Mesenchymal stem cell (in vitro differentiated cells and primary cell): ENCODE results near the gene SLC26A4.

Source experiments
- DNase-seq: peaks from one replicate; pipeline ENCODE4 v3.0.0-alpha.2; 2013
- H2AFZ ChIP-seq: one replicate; pipeline ENCODE4 v1.6.1; 2013; ENCODE audit warnings: low read depth, mild to moderate bottlenecking, control low read depth, inconsistent platforms, low read length, moderate library complexity
- H2AK5ac ChIP-seq: 2 replicates; pipeline ENCODE4 v1.6.1; 2013; ENCODE audit warnings: low read length, moderate library complexity, mild to moderate bottlenecking, inconsistent platforms; ENCODE audit not compliant: severe bottlenecking
- H2BK120ac ChIP-seq: one replicate; pipeline ENCODE4 v1.6.1; 2013; ENCODE audit warnings: low read depth, mild to moderate bottlenecking, inconsistent platforms, low read length, moderate library complexity
- H2BK12ac ChIP-seq, 2 experiments: one replicate each; pipeline ENCODE4 v1.6.1; 2013; ENCODE audit warnings: inconsistent platforms in 2 of 2, low read length in 2 of 2, mild to moderate bottlenecking in 2 of 2, moderate library complexity in 2 of 2, control low read depth in 1 of 2
- H2BK15ac ChIP-seq: one replicate; pipeline ENCODE4 v1.6.1; 2013; ENCODE audit warnings: mild to moderate bottlenecking, low read depth, inconsistent platforms; ENCODE audit not compliant: poor library complexity, severe bottlenecking
- H2BK5ac ChIP-seq: 2 replicates; pipeline ENCODE4 v1.6.1; 2013; ENCODE audit warnings: low read depth, mild to moderate bottlenecking, low read length, control low read depth, inconsistent platforms; ENCODE audit not compliant: poor library complexity, severe bottlenecking
- H3K14ac ChIP-seq, 2 experiments: one replicate each; pipeline ENCODE4 v1.6.1; 2013; ENCODE audit warnings: inconsistent platforms in 2 of 2, low read length in 2 of 2, control low read depth in 1 of 2, mild to moderate bottlenecking in 1 of 2, moderate library complexity in 1 of 2
- H3K18ac ChIP-seq, 2 experiments: one replicate each; pipeline ENCODE4 v1.6.1; 2013; ENCODE audit warnings: inconsistent platforms in 2 of 2, low read length in 2 of 2, control low read depth in 1 of 2, low read depth in 1 of 2, mild to moderate bottlenecking in 1 of 2
- H3K23ac ChIP-seq, 2 experiments: one replicate each; pipeline ENCODE4 v1.6.1; 2013; ENCODE audit warnings: inconsistent platforms in 2 of 2, low read length in 2 of 2, mild to moderate bottlenecking in 2 of 2, moderate library complexity in 2 of 2, control low read depth in 1 of 2
- H3K27ac ChIP-seq: 2 replicates; pipeline ENCODE4 v1.5.1; 2013; ENCODE audit warnings: mild to moderate bottlenecking, moderate library complexity, low read length, control low read depth, inconsistent platforms; ENCODE audit not compliant: poor library complexity, severe bottlenecking
- H3K27me3 ChIP-seq, 2 experiments: 2 replicates each; pipeline versions ENCODE4 v1.6.1 to v1.7.0; 2013; ENCODE audit warnings: low read length in 2 of 2, mild to moderate bottlenecking in 2 of 2, moderate library complexity in 2 of 2, control low read depth in 1 of 2, inconsistent platforms in 1 of 2; ENCODE audit not compliant: control insufficient read depth in 1 of 2, insufficient read depth in 1 of 2
- H3K36me3 ChIP-seq, 2 experiments: 2 replicates each; pipeline versions ENCODE4 v1.6.1 to v1.7.0; 2013; ENCODE audit warnings: low read length in 2 of 2, control low read depth in 1 of 2, inconsistent platforms in 1 of 2, low read depth in 1 of 2, mild to moderate bottlenecking in 1 of 2; ENCODE audit not compliant: insufficient read depth in 2 of 2, control insufficient read depth in 1 of 2
- H3K4ac ChIP-seq, 2 experiments: one replicate each; pipeline ENCODE4 v1.6.1; 2013; ENCODE audit warnings: inconsistent platforms in 2 of 2, low read length in 2 of 2, mild to moderate bottlenecking in 2 of 2, moderate library complexity in 2 of 2, control low read depth in 1 of 2, low read depth in 1 of 2
- H3K4me1 ChIP-seq: 2 replicates; pipeline ENCODE4 v1.6.1; 2013; ENCODE audit warnings: low read depth, low read length, control low read depth; ENCODE audit not compliant: control insufficient read depth, insufficient read depth
- H3K4me2 ChIP-seq: 2 replicates; pipeline ENCODE4 v1.6.1; 2013; ENCODE audit warnings: low read length, mild to moderate bottlenecking, inconsistent platforms; ENCODE audit not compliant: poor library complexity, severe bottlenecking
- H3K4me3 ChIP-seq, 2 experiments: 2 replicates each; pipeline versions ENCODE4 v1.5.1 to v1.7.0; 2013; ENCODE audit warnings: low read length in 2 of 2, mild to moderate bottlenecking in 2 of 2, control low read depth in 1 of 2, low read depth in 1 of 2; ENCODE audit not compliant: insufficient read depth in 1 of 2
- H3K79me1 ChIP-seq: replicated peaks from 2 replicates; pipeline ENCODE4 v1.6.1; 2013; ENCODE audit warnings: mild to moderate bottlenecking, control low read depth, low read length, inconsistent platforms; ENCODE audit not compliant: poor library complexity, severe bottlenecking
- H3K9ac ChIP-seq: 2 replicates; pipeline ENCODE4 v1.7.0; 2013; ENCODE audit warnings: mild to moderate bottlenecking, low read length, moderate library complexity
- H3K9me3 ChIP-seq: 2 replicates; pipeline ENCODE4 v1.7.0; 2013; ENCODE audit warnings: mild to moderate bottlenecking, low read length; ENCODE audit not compliant: control insufficient read depth
- H4K8ac ChIP-seq: one replicate; pipeline ENCODE4 v1.6.1; 2013; ENCODE audit warnings: inconsistent platforms, mild to moderate bottlenecking, low read length, moderate library complexity
- H4K91ac ChIP-seq: one replicate; pipeline ENCODE4 v1.6.1; 2013; ENCODE audit warnings: mild to moderate bottlenecking, low read length, inconsistent platforms
- WGBS: methylation state at CpG from one replicate; pipeline ENCODE4 v1.1.7; 2013; ENCODE audit warnings: mixed read lengths; 5-methylcytosine and 5-hydroxymethylcytosine counted together

The SLC26A4 gene

GRCh38 chr7:107682886-107683285 lies 22.3 kb downstream of the SLC26A4 start:
- Histone ChIP-seq H2BK5ac (no peak overlapping the region), H3K4me2 (no peak overlapping the region), H2AFZ (no peak overlapping the region), H2BK12ac (no peak overlapping the region), H3K18ac (no peak overlapping the region), H4K91ac (no peak overlapping the region), H3K14ac (no peak overlapping the region), H2AK5ac (no peak overlapping the region), H3K4me1 (no peaks in the 10 kb centered on the region), H3K4ac (no peak overlapping the region), H3K9ac (no peak overlapping the region), H3K23ac (no peak overlapping the region), H3K9me3 (no peaks in the 10 kb centered on the region), H2BK15ac (no peak overlapping the region), H4K8ac (no peak overlapping the region), H2BK120ac (no peak overlapping the region), H3K4me3 (no peak overlapping the region), H3K36me3 (no peaks in the 10 kb centered on the region), H3K79me1 (no peaks in the 10 kb centered on the region), H3K27me3 (peaks cover 0 to 5% of the 10 kb centered on the region in 2 experiments), H3K27ac (no peak overlapping the region)
- 92% methylated on average over 5 of the region's 5 CpGs for WGBS
- no peak for DNase-seq

GRCh38 chr7:107684287-107684686 lies 23.7 kb downstream of the SLC26A4 start:
- Histone ChIP-seq H3K27ac (no peak overlapping the region), H3K4me1 (no peaks in the 10 kb centered on the region), H2BK12ac (no peak overlapping the region), H2AFZ (no peak overlapping the region), H3K27me3 (peaks cover 0 to 5% of the 10 kb centered on the region in 2 experiments), H4K8ac (no peak overlapping the region), H3K9ac (no peak overlapping the region), H2BK5ac (no peak overlapping the region), H3K18ac (no peak overlapping the region), H3K79me1 (no peaks in the 10 kb centered on the region), H4K91ac (no peak overlapping the region), H2BK120ac (no peak overlapping the region), H2AK5ac (no peak overlapping the region), H2BK15ac (no peak overlapping the region), H3K36me3 (no peaks in the 10 kb centered on the region), H3K4ac (no peak overlapping the region), H3K14ac (no peak overlapping the region), H3K9me3 (no peaks in the 10 kb centered on the region), H3K4me3 (no peak overlapping the region), H3K4me2 (no peak overlapping the region), H3K23ac (no peak overlapping the region)
- no CpG with 5 or more reads among the region's 2 CpGs for WGBS
- no peak for DNase-seq

GRCh38 chr7:107684947-107685463 lies 24.4 kb downstream of the SLC26A4 start:
- Histone ChIP-seq H4K91ac (no peak overlapping the region), H3K9ac (no peak overlapping the region), H2BK15ac (no peak overlapping the region), H3K9me3 (no peaks in the 10 kb centered on the region), H3K4me2 (no peak overlapping the region), H2BK120ac (no peak overlapping the region), H3K4me1 (no peaks in the 10 kb centered on the region), H2BK12ac (no peak overlapping the region), H3K36me3 (no peaks in the 10 kb centered on the region), H2AFZ (no peak overlapping the region), H3K14ac (no peak overlapping the region), H3K27ac (no peak overlapping the region), H3K18ac (no peak overlapping the region), H3K27me3 (peaks cover 0 to 5% of the 10 kb centered on the region in 2 experiments), H3K23ac (no peak overlapping the region), H2AK5ac (no peak overlapping the region), H3K79me1 (no peaks in the 10 kb centered on the region), H4K8ac (no peak overlapping the region), H2BK5ac (no peak overlapping the region), H3K4ac (no peak overlapping the region), H3K4me3 (no peak overlapping the region)
- WGBS, result 90% methylated on average over 1 of the region's 1 CpG
- no peak for DNase-seq

GRCh38 chr7:107686816-107687387 lies 26.3 kb downstream of the SLC26A4 start:
- H2BK12ac ChIP-seq, result no peak overlapping the region
- no peak overlapping the region for H3K4ac ChIP-seq
- H2AFZ ChIP-seq, result no peak overlapping the region
- no peaks in the 10 kb centered on the region for H3K79me1 ChIP-seq
- no peak overlapping the region for H3K14ac ChIP-seq
- no peak overlapping the region for H3K4me3 ChIP-seq
- no peak overlapping the region for H4K8ac ChIP-seq
- no peaks in the 10 kb centered on the region for H3K4me1 ChIP-seq
- H3K9ac ChIP-seq, result no peak overlapping the region
- 86% methylated on average over 4 of the region's 5 CpGs for WGBS
- no peak overlapping the region for H3K18ac ChIP-seq
- no peak for DNase-seq
- H3K27me3 ChIP-seq, result peaks cover 0 to 5% of the 10 kb centered on the region in 2 experiments
- no peak overlapping the region for H2BK5ac ChIP-seq
- no peak overlapping the region for H2AK5ac ChIP-seq
- H4K91ac ChIP-seq, result no peak overlapping the region
- H3K9me3 ChIP-seq, result no peaks in the 10 kb centered on the region
- H3K23ac ChIP-seq, result no peak overlapping the region
- no peak overlapping the region for H3K27ac ChIP-seq
- no peak overlapping the region for H2BK15ac ChIP-seq
- no peaks in the 10 kb centered on the region for H3K36me3 ChIP-seq
- no peak overlapping the region for H2BK120ac ChIP-seq
- H3K4me2 ChIP-seq, result no peak overlapping the region
